GM18508 (cell line): Measurements from ENCODE around the gene MYOT.

Experiments used
- ATAC-seq: cut with Tn5 transposase; IDR thresholded peaks from one replicate; pipeline ENCODE4 v1.9.1; 2021; ENCODE audit warnings: moderate number of reproducible peaks; ENCODE audit not compliant: insufficient read depth, unreplicated experiment

The MYOT gene, protein sequence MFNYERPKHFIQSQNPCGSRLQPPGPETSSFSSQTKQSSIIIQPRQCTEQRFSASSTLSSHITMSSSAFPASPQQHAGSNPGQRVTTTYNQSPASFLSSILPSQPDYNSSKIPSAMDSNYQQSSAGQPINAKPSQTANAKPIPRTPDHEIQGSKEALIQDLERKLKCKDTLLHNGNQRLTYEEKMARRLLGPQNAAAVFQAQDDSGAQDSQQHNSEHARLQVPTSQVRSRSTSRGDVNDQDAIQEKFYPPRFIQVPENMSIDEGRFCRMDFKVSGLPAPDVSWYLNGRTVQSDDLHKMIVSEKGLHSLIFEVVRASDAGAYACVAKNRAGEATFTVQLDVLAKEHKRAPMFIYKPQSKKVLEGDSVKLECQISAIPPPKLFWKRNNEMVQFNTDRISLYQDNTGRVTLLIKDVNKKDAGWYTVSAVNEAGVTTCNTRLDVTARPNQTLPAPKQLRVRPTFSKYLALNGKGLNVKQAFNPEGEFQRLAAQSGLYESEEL

DNA sequence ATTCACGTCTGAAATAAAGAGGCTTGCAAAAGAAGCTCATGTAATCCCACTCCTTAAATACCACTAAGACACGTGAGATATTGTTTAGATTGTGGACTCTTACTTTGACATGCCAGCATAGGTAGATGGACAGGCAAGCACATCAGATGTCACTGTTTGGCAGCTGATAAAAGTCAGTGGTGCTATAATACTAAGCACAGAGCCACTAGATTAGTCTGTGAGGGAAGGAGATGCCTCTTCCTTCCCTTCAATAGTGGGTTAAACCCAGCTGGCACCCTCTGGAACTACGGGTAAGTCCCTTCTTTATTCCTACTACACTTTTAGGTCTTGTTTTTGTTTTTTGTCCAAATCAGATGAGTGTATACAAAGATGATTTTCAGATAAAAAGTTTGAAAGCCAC lies at the start of gene MYOT:
Gene MYOT, plus strand, starts transcription at position 197 of the 400 bp plus-strand sequence. CDS start 2,792 bp downstream, outside the sequence.
- ATAC-seq: no peak

- no peak for ATAC-seq
Observed at GRCh38 chr5:137819766-137820165, 47.9 kb upstream of the MYOT start.

- ATAC-seq: no peak
Observed at GRCh38 chr5:137822158-137822764, 45.4 kb upstream of the MYOT start.

GRCh38 chr5:137822984-137823383 lies 44.7 kb upstream of the MYOT start:
- no peak for ATAC-seq

DNA sequence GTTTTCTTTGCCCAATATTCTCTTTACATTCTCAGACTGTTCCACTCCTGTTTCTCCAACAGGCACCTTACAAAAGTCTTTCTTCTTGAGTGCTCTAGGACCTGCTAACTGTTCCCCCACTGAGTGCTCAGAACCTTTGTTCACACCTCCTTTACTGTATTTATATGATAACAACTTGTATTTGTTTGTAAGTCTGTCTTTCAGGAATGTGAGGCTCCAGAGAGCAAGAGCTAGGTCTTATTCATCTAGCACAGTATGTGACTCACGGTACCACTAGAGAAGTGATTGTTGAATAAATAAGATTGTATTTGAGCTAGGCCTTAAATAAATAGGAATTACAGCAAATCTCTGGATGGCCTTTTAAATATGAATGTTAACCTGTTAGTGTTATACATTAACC lies 42.5 kb upstream of the MYOT start:
- ATAC-seq: no peak

DNA sequence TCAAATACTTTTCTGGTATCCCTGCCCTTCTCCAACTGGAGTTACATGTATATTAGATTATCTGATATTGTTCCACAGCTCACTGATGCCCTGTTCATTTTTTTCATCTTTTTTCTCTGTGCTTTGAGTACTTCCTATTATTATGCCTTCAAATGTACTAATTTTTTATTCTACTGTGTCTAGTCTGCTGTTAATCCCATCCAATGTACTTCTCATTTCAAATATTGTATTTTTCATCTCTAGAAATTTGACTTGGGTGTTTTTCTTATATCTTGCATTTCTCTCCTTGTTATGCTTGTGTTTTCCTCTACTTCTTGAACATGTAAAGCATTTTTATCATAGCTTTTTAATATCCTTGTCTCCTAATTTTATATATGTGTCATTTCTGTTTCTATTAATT lies 41.6 kb upstream of the MYOT start:
- ATAC-seq: no peak

DNA sequence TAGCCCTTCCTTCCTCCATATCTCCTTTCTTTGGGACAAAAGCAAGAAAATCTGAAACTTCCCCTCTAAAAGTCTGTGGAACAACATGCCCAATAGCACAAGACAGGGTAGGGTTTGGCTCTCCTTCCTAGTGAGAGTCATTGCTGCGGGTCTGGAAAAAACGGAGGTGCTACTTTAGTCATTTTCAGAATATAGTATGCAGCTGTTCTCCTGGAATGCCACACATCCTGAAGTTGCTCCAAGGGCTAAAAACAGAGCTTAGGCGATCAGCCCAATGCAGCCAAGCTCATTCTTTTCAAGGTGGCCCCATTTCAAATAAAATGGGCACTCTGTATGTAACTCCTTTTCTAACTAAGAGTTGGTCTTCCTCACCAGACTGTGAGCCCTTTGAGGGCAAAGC lies 39.5 kb upstream of the MYOT start:
- ATAC-seq: no peak

- no peak for ATAC-seq
Observed at GRCh38 chr5:137828664-137829063, 39.0 kb upstream of the MYOT start.

DNA sequence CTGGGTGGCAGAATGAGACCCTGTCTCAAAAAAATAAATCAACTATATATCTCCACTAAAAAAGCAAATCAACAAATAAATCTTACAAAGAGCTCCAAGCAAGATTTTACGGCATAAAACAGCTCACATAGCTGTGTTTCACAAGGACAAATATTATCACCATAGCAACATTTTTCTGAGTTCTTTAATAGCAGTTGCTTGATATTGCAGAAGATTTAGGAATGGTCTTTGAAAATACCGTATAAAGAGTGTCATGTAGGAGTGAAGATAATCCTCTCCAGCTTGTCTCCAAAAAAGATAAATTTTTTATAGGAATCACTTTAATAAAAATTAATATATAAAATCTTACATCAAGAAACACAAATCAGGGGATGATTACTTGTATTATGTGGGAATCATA lies 36.6 kb upstream of the MYOT start:
- ATAC-seq: no peak

GRCh38 chr5:137831526-137831925 lies 36.1 kb upstream of the MYOT start:
- ATAC-seq: no peak

GRCh38 chr5:137832416-137832815 lies 35.2 kb upstream of the MYOT start:
- ATAC-seq: no peak

DNA sequence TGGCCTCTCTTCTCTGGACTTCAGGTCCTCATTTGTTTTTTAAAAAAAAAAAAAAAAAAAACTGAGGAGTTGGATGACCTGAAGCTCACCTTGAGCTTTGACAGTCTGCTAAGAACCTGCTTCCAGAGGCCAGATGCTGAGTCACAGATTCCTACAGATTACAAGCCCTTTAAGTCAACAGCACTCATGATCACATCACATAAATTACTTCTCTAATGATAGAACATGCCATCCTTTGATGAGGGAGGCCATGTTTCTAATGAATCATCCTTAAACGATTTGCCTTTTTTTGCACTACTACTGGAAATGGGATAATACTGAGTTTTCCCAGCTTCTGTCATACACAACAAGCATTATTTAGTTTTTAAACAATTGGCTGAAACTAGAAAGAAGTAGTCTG lies 34.2 kb upstream of the MYOT start:
- ATAC-seq: no peak

GRCh38 chr5:137834498-137835049 lies 33.1 kb upstream of the MYOT start:
- ATAC-seq: no peak

GRCh38 chr5:137836298-137836697 lies 31.4 kb upstream of the MYOT start:
- no peak for ATAC-seq

DNA sequence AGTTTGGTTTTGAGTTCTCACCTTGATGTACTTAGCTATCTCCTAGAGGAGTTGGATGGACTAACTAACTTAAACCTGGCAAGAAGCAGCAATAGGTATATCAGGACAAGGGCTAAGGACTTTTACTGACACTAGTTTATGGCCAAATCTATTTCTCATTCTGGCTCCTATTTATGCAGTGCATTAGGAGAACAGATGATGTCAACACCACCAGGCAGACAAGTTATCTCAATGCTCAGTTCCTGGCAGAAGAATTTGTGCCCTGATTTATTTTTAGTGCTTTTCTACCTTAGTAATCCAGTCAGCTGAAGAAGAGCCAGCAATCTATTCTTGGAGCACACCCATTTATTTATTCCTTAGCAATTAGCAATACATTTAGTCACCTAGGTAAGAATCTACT lies 30.7 kb upstream of the MYOT start:
- ATAC-seq: no peak

DNA sequence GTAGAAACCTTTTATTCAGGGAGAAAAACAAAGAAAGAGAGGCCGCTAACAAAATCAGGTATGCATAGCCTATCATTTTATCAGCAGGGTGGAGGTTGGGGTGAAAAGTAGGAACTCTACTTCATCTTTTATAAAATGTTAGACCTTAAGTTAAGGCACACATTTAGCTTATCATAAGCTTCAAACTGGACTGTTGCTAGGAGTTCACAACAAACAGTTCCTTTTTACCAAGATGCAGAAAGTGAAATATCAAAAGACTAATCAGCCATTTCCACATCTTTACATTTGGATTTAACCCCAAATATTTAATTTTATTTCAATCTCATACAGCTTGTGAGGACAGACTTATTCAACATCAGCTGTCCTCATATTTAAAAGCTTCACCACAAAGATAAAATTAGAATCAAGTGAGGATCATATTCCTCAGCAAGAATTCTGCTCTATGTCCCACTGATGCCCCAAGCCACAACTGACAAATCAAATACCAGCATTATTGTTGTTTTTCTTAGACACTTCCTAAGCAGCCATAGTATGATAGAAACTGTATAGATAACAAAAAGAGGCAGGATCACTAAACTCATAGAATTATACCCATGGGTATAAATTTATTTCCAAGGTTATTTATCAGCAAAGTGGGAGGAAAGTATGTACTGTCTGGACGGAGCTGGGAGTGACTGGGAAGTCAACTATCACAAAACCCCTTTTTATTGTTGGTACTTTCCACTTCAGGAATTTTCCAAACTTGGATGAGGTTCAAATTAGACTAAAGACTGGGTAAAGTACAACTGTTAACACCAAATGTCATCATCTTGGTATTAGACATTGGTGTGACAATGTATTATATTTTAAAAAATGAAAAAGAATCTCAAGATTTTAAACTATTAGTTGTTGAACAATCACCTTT lies 29.9 kb upstream of the MYOT start:
- ATAC-seq: no peak

GRCh38 chr5:137838976-137839375 lies 28.7 kb upstream of the MYOT start:
- no peak for ATAC-seq

DNA sequence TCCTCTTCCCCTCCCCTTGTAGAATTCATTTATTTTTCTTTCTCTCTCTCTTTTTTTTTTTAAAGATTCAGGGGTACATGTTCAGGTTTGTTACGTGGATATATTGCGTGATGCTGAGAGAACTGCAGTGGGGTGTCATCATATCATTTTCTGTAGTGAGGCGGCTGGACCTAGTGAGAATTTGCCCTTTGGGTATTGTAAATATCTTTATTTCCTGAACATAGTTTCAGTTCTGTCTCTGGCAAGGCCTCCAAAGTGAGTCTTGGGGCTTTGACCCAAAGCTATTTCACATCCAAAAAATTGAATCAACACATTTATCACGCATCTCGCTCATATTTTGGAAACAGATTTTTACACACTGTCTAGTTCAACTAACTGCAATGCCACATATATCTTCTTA lies 25.4 kb upstream of the MYOT start:
- ATAC-seq: no peak

- ATAC-seq: no peak
Observed at GRCh38 chr5:137843676-137844299, 23.9 kb upstream of the MYOT start.

- no peak for ATAC-seq
Observed at GRCh38 chr5:137845472-137845871, 22.2 kb upstream of the MYOT start.
